ENCODE measurements around the gene ILF2.
"Not testable (repeated sequence)": the region's sequence is repeated elsewhere in the genome, so short reads cannot be mapped to it uniquely, and the experiment has no call there.

The ILF2 gene

DNA sequence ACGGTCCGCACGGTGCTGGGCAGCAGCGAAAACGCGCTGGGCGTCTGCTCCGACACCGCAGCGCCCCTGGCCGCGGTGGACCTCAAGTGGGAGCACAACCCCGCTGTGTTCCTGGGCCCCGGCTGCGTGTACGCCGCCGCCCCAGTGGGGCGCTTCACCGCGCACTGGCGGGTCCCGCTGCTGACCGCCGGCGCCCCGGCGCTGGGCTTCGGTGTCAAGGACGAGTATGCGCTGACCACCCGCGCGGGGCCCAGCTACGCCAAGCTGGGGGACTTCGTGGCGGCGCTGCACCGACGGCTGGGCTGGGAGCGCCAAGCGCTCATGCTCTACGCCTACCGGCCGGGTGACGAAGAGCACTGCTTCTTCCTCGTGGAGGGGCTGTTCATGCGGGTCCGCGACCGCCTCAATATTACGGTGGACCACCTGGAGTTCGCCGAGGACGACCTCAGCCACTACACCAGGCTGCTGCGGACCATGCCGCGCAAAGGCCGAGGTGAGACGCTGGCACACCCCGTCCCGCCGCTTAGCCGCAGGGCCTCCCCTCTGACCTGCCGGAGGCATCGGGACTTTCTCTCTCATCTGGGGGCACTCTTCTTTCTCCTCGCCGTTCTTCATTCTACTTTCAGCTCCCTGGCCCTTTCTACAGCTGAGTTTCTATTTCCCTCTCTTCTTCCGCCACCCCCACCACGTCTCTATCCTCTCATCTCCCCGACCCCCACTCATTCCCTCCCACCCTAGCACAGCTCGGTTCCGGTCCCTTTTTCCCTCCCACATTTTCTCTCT lies 8.7 kb upstream of the ILF2 start:
- no peak for DNase-seq (ENCODE audit: low read depth)

DNA sequence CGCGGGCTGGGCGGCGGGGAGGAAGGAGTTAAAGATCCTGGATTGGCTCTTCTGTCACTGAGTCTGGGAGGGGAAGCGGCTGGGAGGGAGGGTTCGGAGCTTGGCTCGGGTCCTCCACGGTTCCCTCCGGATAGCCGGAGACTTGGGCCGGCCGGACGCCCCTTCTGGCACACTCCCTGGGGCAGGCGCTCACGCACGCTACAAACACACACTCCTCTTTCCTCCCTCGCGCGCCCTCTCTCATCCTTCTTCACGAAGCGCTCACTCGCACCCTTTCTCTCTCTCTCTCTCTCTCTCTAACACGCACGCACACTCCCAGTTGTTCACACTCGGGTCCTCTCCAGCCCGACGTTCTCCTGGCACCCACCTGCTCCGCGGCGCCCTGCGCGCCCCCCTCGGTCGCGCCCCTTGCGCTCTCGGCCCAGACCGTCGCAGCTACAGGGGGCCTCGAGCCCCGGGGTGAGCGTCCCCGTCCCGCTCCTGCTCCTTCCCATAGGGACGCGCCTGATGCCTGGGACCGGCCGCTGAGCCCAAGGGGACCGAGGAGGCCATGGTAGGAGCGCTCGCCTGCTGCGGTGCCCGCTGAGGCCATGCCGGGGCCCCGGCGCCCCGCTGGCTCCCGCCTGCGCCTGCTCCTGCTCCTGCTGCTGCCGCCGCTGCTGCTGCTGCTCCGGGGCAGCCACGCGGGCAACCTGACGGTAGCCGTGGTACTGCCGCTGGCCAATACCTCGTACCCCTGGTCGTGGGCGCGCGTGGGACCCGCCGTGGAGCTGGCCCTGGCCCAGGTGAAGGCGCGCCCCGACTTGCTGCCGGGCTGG lies 7.9 kb upstream of the ILF2 start, which contains the start of gene NPR1:
NPR1 (plus strand) TSS at position 170 of the 818 bp plus-strand sequence; CDS start at position 591, 421 bp downstream.
- DNase-seq (ENCODE audit: low read depth) = no peak

DNA sequence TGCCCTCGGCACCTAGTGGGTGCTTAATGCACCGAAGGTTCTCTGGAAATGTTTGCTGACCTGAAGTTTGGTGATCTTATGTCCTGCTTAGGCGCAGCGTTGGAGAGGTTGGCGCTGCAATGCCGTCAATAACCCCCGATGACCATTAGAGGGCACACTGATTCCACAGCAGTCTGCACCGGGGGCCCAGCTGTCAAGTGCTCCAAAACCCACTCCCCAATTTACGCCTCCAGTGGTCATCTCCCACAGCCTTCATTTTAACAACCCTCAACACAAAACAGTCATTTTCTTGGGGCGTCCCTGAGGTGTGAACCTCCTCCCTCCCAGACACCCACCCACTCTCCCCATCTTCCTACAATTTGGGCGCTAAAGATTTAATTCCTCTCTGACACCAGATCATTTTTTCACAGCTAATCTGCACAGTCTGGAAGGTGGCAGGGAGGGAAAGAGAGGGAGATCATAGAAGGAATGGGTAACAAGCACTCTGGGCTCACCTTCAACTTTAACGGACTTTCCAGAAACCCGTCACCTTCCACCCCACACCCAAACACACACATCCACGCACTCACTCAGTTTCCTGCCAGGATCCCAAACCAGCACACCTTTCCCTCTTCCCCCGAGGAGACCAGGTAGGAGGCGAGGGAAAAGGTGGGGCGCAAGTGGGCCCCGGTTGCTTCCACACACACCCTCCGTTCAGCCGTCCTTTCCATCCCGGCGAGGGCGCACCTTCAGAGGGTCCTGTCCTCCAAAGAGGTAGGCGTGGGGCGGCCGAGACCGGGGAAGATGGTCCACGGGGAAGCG lies 7.1 kb upstream of the ILF2 start:
- DNase-seq (ENCODE audit: low read depth) = peak; percentile 26

DNA sequence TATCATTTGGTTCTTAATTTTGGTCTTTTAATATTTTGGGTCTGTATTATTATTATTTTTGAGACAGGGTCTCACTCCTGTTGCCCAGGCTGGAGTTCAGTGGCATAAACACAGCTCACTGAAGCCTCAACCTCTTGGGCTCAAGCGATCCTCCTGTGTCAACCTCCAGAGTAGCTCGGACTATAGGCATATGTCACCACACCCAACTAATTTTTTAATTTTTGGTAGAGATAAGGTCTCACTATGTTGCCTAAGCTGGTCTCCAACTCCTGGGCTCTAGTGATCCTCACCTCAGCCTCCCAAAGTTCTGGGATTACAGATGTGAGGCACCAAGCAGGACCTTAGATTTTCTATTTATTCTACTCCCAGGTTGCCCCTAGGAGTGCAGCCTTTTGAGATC lies 2.7 kb upstream of the ILF2 start:
- no peak for DNase-seq (ENCODE audit: low read depth)

DNA sequence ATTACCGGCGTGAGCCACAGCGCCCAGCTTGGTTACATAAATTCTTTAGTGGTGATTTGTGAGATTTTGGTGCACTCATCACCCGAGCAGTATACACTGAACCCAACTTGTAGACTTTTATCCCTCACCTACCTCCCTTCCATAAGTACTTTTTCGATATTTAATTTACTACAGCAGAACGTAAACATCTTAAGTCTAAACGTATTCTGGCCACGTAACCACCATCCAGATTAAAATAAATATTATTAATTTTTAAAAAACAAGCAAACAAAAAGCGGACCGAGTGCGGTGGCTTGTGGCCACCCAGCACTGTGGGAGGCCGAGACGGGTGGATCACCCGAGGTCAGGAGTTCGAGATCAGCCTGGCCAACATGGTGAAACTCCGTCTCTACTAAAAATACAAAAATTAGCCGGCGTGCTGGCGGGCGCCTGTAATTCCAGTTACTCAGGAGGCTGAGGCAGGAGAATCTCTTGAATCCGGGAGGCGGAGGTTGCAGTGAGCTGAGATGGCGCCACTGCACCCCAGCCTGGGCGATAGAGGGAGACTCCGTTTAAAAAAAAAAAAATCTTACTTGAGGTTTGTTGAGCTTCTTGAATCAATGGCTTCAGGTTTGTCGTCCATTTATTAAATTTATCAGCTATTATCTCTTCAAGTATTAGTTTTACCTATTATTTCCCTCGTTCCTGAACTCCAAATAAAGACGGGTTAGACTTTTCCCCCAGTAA lies 998 bp upstream of the ILF2 start:
- peak; percentile 39 for DNase-seq (ENCODE audit: low read depth)

DNA sequence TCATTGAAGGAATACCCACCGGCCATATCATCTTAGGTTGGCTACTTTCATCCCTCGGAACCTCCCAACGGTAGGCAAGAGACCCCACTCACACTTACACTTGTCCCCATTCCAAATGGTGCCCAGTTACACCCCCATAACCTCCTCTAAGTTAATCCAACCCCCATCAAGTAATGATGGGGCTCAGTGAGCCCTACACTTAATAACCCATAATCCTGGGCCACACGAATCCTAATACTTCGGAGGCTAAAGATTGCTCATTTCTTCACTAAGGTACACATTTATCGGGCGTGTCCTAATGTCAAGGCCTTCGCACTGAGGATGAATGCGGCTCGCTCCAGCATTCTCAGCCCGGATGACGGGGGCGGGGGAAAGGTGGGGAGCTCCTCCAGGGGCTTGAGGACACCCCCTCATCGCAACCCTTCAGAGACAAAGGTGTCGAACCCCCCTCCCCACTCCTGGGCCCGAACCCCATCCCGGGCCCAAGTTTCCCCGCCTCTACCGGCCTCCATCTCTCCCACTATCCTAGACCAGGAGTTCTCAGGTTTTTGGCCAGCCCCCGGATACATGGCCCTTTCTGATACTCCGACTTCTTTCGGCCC lies 435 bp downstream of the ILF2 start:
- no peak for DNase-seq (ENCODE audit: low read depth)

DNA sequence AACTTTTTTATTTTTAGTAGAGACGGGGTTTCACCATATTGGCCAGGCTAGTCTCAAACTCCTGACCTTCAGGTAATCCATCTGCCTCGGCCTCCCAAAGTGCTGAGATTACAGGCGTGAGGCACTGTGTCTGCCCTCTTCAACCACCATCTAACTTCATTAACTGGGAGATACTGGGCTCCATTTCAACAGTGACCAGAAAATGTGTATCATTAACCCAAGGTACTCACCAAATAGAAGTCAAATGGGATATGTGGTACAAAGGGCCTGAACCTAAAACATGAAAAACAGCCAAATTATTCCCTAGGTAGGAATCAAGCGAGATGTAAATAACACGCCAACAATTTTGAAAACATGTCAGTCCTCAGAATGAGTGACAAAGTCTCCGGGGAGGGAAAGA lies 1.2 kb downstream of the ILF2 start:
- no peak for DNase-seq (ENCODE audit: low read depth)

DNA sequence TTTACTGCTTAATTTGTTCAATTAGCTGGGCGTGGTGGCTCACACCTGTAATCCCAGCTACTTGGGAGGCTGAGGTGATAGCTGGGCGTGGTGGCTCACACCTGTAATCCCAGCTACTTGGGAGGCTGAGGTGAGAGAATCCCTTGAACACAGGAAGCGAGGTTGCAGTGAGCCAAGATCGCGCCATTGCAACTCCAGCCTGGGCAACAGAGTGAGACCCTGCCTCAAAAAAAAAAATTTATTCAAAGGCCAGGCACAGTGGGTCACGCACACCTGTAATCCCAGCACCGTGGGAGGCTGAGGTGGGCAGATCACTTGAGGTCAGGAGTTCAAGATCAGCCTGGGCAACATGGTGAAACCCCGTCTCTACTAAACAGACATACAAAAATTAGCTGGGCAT lies 2.1 kb downstream of the ILF2 start:
- DNase-seq (ENCODE audit: low read depth) = not testable (repeated sequence)

DNA sequence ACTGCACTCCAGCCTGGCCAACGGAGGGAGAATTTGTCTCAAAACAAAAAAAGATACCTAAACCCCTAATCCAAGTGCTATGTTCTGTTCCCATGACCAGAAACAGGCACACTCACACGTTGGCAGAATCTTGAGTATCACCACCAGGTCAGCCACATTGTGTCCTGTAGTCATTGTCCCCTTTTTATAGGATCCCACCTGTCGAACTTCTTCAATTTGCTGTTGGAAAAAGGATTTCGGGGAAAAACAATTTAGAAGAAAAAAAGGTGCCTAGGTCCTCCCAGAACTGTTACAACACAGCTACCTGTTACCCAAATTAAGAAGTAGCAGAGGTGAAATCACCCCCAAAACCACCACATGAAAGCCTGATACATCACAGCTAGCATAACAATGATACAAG lies 3.4 kb downstream of the ILF2 start:
- no peak for DNase-seq (ENCODE audit: low read depth)

DNA sequence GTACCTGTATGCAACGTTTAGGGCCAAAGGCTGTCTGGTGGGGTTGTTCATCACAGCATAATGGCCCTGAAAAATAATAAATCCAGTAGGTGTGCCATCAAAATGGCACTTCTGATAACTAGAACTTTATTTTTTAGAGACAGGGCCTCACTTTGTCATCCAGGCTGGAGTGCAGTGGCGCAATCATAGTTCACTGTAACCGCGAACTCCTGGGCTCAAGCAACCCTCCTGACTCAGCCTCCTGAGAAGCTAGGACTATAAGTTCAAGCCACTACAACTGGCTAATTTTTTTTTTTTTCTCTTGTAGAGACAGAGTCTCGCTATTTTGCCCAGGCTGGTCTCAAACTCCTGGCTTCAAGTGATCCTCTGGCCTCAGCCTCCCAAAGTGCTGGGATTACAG lies 7.6 kb downstream of the ILF2 start:
- no peak for DNase-seq (ENCODE audit: low read depth)

DNA sequence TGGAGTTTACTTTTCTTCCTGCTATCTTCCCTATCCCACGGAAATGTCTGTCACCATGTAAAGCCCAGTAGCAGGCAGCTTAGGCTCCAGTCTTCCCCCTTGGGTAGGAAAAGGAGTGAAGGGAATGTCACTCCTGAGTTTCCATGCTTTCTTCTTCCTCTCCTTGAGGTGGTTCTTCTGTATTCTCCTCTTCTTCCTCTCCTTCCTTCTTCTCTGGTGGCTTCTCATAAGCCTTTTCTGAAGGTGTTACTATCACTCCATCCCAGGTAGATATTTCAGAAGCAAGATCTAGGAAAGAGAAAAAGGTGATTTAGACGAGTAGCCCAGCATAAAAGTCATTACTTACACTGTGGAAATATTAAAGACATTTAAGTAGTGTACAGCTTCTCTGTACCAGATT lies 8.5 kb downstream of the ILF2 start:
- DNase-seq (ENCODE audit: low read depth) = no peak

DNA sequence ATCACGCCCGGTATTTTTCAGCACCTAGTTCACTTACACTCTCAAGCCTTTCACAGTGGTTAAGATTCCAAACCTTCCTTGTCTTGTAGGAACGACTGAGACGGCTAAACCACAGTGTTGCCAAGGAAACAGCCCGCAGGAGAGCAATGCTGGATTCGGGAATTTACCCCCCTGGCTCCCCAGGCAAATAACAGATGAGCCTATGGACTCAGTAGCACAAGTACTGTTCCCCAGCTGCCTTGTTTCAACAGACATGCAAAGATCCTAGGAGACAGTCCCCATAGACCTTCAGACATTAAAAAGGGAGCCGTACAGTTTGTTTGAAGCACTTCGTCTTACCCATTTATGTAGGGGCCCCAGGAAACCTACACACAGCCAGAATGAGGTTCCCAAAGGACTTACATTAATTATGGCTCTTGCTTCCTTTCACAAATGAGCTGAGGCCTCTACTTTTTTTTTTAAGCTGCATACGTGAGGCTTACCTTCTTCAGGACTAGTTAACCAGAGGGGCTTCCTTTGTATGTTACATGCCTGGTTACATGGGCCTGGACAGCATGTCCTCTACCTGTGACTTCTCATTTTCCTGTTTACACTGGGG lies 9.6 kb downstream of the ILF2 start:
- DNase-seq (ENCODE audit: low read depth) = no peak

DNA sequence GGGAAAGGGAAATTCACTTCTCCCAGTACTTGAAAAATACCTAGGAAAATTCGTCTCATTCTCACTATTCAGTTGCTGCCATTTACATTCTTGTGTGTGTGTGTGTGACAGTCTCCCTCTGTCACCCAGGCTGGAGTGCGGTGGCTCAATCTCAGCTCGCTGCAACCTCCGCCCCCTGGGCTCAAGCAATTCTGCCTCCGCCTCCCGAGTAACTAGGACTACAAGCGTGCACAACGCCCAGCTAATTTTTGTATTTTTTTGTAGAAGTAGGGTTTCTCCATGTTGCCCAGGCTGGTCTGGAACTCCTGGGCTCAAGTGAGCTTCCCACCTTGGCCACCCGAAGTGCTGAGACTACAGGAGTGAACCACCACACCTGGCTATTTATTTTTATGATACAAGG lies 11.1 kb downstream of the ILF2 start:
- no peak for DNase-seq (ENCODE audit: low read depth)

DNA sequence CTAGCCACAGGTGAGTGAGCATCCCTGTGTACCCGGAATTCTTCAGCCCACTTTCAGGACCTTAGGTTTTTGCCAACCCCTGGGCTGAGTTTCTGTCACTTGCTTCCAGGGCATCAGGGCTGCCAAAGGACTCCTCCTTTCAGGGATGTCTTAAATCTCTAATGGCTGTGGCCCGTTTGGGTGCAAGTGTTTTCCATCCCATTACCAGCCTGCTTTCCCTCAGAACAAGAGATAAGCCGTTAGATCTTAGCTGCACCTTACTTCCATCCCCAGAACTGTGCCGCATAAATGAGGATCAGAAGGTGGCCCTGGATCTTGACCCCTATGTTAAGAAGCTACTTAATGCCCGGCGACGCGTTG lies 11.6 kb downstream of the ILF2 start:
- no peak for DNase-seq (ENCODE audit: low read depth)

DNA sequence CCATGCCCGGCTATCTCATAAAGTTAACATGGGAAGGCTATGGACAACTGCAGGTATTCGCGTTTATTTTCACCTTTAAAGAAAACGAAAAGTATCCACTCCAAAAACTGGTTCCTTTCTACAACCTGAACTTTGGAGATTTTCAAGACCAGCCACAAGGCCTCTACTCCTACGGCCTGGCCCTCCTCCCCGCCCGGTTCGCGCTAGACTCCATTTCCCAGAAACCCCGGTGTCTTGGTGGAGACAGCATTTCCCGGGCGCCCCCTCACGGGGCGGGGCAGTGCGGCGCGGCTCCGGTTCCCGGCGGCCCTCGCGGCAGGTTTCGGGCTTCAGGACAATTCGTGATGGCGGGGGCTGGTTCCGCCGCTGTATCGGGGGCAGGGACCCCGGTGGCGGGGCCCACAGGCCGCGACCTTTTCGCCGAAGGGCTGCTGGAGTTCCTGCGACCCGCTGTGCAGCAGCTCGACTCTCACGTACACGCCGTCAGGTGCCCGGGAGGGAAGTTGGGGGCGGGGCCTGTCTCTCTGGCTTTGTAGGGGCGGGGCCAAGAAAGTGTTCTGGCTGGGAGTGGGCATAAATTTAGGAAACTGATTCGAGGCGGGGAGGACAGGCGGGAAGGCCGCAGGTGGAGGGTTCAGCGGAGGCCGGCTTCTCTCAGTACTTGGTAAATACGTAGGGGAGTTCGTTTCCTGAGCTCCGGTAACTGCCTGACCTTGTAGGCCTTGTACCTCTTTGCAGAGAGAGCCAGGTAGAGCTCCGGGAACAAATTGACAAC lies 12.2 kb downstream of the ILF2 start, which contains the start of gene SNAPIN:
SNAPIN (plus strand) TSS at position 304 of the 775 bp plus-strand sequence; CDS start at position 345, 41 bp downstream.
- peak; percentile 89 for DNase-seq (ENCODE audit: low read depth)

DNA sequence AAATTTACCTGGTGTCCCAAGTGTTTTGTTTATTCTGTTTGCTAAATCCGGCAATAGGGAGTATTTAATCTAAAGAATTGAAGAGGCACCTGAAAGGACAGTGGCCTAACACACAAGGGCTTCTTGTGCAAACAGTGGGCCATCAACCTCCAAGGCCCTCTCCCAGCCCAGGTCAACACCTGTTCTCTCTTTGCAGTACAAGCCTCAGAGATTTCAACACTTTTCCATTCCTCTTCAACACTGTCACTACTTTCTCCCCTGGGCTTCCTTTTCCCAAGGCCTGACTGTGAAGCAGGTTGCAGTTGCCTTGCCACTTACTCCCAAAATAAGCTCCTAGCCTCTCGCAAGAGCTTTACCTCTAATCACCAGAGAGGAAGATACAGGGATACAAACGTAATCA lies 15.5 kb downstream of the ILF2 start:
- DNase-seq (ENCODE audit: low read depth) = no peak

DNA sequence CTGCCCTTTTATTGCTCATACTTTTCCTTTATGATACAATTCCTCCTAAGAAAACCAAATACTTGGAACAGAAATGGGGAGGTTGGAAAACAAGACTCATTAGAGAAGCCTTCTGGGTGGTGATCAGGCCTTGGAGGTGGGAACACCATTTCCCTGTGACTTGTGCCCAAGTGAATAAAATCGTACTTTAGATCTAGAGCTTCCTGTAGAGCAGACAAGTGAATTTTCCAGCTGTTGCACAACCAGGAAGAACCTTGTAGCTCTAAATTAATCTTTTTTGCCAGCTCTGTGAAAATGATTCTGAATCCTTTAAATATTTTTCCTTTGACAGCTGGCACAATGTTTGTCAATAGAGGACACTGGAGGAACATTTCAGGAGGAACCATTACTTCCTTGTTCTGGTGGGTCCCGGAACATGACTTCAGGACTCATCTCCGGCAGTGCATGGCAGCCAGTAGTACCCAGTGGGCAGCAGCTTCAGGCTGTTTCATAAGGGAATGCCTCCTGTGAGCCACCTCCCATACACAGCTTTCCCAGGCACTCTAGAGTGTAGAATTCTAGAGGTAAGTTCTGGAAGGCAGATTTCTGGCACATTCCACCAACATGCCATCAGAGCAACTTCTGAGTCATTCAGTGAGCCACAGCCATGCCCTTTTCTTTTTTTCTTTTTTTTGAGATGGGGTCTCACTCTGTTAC lies 17.8 kb downstream of the ILF2 start:
- DNase-seq (ENCODE audit: low read depth) = no peak

DNA sequence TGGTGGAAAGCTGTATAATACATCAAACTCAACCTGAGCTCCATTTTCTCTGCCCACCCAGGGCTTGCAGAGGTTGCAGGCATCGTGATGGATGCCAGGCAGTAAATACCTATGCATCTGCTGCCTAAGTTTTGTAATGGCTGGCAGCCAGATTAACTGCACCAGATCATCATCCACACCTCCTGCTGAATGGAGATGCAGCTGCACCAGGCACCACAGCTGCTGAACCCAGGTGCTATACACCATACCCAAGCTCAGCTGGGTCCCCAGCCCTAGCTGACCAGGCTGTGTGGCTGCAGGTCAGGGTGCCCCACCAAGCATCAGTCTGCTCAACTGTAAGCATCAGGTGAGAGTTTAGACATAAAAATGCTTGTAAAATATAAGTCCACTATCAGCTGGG lies 19.0 kb downstream of the ILF2 start:
- no peak for DNase-seq (ENCODE audit: low read depth)

DNA sequence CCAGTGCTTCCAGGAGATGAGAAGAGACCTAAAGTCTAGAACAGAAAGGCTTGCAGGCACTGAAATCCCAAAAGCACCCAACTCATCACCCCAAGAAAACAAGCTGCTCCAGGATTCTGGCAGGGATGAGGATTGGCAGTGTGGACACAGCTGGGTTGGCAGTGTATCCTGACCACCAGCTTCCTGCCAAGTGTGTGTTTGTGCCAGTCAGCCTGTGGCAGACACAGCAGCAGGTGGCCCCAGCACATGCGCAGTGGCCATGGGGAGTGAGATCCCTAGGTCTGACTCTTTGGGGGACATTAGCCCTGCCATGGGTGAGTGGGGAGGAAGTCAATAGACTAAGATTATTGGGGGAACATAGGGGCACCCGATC lies 20.9 kb downstream of the ILF2 start:
- DNase-seq (ENCODE audit: low read depth) = no peak
